ENCODE results near the gene IQSEC3. TPM values are rescaled to one million over a fixed set of nuclear protein-coding genes. Genes with fewer than 3 reads are reported as not detected.
"Not testable (repeated sequence)": the region's sequence is repeated elsewhere in the genome, so short reads cannot be mapped to it uniquely, and the experiment has no call there.

The IQSEC3 gene
- total and polyA plus RNA-seq, 8 donors = 0.16 to 10.1 (median 1.2) TPM

DNA sequence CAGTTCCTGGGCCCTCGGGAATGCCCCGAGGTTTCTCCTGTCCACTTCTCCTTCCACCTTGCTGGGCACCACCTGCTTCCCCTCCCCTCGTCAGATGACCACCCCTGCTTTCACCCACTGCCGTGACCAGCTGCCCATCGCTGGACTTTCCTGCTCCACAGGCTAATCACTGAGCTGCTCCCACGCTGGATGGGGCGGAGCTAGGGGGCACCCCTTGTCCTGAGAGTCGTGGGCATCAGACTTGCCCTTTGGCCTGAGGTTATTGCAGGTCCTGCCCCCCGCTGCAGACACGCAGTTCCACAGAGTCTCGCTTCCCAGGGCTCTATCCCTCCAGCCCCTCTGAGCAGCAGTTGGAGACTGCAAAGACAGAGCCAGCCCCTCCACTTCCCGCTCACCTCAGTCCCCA is 147.0 kb downstream of the IQSEC3 start:
- peak in 1 of 4 donors; percentile 5 for ATAC-seq
- WGBS, 2 donors = 46 to 56% methylated on average over 12 of the region's 12 CpGs
- FAIRE-seq = no peak

DNA sequence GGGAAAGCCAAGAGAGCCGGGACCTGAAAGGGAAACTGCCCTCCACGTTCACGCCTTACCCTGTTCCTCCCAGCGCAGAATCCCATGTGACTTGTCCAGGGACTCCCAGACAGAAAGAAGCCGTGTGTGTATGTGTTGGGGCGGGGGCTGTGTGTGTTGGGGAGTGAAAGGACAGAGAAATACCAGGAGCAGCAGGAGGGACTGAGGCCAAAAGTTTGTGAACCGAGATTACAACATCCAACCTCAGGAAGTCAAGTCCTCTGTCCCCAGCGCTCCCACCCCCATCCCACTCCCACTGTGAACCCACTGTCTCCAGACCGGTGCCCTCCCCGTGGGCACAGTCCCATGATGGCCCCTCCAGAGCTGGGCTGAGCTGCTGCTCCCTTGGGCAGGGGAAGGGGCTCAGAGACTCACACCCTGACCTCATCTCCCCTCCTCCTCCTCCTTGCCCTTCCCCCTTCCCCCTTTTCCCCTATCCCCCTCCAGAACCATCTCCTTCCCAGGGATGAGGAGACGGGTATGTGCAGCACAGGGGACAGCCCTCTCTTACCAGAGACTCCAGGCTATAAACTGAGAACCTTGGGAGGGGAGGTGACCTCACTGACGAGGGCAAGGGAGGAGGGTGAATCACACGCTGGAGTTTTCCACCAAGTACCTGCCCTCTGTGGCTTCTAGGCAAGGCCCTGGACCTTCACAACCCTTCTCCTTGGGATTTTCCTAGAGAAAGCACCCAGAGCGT is 147.6 kb downstream of the IQSEC3 start, which contains the start of gene SLC6A12:
TSS of gene SLC6A12 (minus strand) at position 155 of the 739 bp plus-strand sequence. CDS start 4,171 bp downstream, outside the sequence.
- 63 to 65% methylated on average over 14 of the region's 14 CpGs for WGBS, 2 donors
- intact Hi-C loops (cut with DNase I) = no loop called here
- Histone ChIP-seq H3K4me1 (peaks cover 0 to 7% (median 5%) of the 10 kb centered on the region in 3 donors), H3K27ac (no peak within 1 kb of the TSS), H3K4me3 (no peak within 1 kb of the TSS), H3K9me3 (no peaks in the 10 kb centered on the region), H3K27me3 (no peaks in the 10 kb centered on the region), H3K36me3 (no peaks in the 10 kb centered on the region)
- DNase-seq (peak in 1 of 6 donors; percentile 42), FAIRE-seq (no peak), ATAC-seq (peak in 1 of 4 donors; percentile 6)
- TF ChIP-seq, protein P1, sequence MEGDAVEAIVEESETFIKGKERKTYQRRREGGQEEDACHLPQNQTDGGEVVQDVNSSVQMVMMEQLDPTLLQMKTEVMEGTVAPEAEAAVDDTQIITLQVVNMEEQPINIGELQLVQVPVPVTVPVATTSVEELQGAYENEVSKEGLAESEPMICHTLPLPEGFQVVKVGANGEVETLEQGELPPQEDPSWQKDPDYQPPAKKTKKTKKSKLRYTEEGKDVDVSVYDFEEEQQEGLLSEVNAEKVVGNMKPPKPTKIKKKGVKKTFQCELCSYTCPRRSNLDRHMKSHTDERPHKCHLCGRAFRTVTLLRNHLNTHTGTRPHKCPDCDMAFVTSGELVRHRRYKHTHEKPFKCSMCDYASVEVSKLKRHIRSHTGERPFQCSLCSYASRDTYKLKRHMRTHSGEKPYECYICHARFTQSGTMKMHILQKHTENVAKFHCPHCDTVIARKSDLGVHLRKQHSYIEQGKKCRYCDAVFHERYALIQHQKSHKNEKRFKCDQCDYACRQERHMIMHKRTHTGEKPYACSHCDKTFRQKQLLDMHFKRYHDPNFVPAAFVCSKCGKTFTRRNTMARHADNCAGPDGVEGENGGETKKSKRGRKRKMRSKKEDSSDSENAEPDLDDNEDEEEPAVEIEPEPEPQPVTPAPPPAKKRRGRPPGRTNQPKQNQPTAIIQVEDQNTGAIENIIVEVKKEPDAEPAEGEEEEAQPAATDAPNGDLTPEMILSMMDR (IDR thresholded peaks at IDR 0.05) = no peak

More for the DNA sequence above, 147.0 kb downstream of the IQSEC3 start:
- TF ChIP-seq, protein P1 (IDR thresholded peaks at IDR 0.05) = no peak
- Histone ChIP-seq H3K9me3 (no peaks in the 10 kb centered on the region), H3K4me3 (no peak overlapping the region), H3K4me1 (peaks cover 0 to 7% (median 5%) of the 10 kb centered on the region in 3 donors), H3K27me3 (no peaks in the 10 kb centered on the region), H3K27ac (no peak overlapping the region), H3K36me3 (no peaks in the 10 kb centered on the region)
- intact Hi-C loops (cut with DNase I) = no loop called here
- DNase-seq = peak in 1 of 6 donors; percentile 67

DNA sequence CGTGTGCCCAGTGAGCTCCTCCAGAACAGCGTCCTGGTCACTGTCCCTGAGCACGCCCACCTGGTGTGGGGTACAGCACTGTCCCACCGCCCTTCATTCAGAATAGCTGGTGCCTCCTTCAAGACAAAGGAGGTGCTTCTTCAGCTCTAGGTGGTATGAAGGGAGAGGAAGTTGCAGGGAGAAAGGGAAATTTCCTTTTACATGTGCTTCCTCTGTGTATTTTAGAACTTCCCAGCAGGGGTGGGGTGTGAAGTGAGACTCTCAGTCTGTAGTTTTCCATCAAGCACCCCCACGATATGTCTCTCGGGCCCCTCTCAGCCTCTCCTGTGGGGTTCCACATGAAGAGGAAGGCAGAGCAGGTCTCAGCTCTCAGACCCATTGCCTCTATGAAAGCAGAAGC is 148.5 kb downstream of the IQSEC3 start:
- Histone ChIP-seq H3K4me3 (no peak overlapping the region), H3K27ac (no peak overlapping the region), H3K36me3 (no peaks in the 10 kb centered on the region), H3K9me3 (no peaks in the 10 kb centered on the region), H3K4me1 (peaks cover 0 to 7% (median 5%) of the 10 kb centered on the region in 3 donors), H3K27me3 (no peaks in the 10 kb centered on the region)
- TF ChIP-seq, protein P1 (IDR thresholded peaks at IDR 0.05) = no peak
- intact Hi-C loops (cut with DNase I) = no loop called here
- WGBS, 2 donors = 91 to 94% methylated on average over 6 of the region's 6 CpGs
- FAIRE-seq (no peak), DNase-seq (peak in 1 of 6 donors; percentile 20), ATAC-seq (no peak)

DNA sequence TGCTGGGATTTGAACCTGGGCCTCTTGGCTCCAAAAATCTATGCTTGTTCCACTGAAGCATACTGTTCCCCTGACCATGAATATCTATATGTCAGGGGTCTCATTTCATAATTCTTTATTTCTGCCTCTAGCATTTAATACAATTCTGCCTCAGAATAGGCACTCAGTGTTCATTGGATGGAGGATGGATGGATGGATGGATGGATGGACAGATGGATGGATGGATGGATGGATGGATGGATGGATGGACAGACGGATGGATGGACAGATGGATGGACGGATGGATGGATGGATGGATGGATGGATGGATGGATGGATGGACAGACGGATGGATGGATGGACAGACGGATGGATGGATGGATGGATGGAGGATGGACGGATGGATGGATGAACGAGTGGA is 150.5 kb downstream of the IQSEC3 start:
- FAIRE-seq; intact Hi-C loops (cut with DNase I): not testable (repeated sequence)

DNA sequence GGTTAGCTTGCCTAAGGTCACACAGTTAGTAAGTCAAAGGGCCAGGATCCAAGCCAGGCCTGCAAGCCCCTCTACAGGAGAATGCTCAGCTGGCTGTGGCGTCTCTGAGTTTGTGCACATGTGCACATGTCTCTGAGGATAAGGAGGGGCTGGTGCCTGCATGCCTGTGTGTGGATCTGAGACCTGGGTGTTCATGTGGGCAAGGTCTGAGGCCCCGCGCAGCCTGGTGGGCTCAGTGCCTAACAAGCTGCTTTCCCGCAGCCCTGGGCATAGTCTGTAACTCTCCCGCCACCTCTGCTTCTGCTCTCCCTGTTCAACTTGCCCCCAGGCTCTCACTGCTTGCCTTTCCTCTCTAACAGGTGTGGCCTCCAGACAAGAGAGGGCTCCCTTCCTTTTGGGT is 151.7 kb downstream of the IQSEC3 start:
- H3K9me3 ChIP-seq = no peaks in the 10 kb centered on the region
- no peaks in the 10 kb centered on the region for H3K36me3 ChIP-seq
- intact Hi-C loops (cut with DNase I) = no loop called here
- WGBS, 2 donors = 80 to 81% methylated on average over 5 of the region's 5 CpGs
- no peak overlapping the region for H3K27ac ChIP-seq
- DNase-seq (peak in 1 of 6 donors; percentile 33), FAIRE-seq (no peak), ATAC-seq (no peak)
- no peak overlapping the region for H3K4me3 ChIP-seq
- no peaks in the 10 kb centered on the region for H3K27me3 ChIP-seq
- peaks cover 0 to under 1% (median 0%) of the 10 kb centered on the region in 3 donors for H3K4me1 ChIP-seq
- TF ChIP-seq, protein P1 (IDR thresholded peaks at IDR 0.05) = no peak

More for the DNA sequence above, 150.5 kb downstream of the IQSEC3 start:
- not testable (repeated sequence) for H3K36me3 ChIP-seq, ATAC-seq, H3K4me3 ChIP-seq, H3K4me1 ChIP-seq, H3K27ac ChIP-seq, H3K27me3 ChIP-seq, H3K9me3 ChIP-seq, DNase-seq
- WGBS, 2 donors = 54 to 58% methylated on average over 6 of the region's 6 CpGs
